Liver (tissue), 3 donors: ENCODE measurements around the gene TMC1.

Experiments used
- ATF3 ChIP-seq: IDR thresholded peaks from 2 replicates; pipeline ENCODE4 v1.6.1; 2016; ENCODE audit warnings: antibody characterized with exemption
- CTCF ChIP-seq: fragments of 150-350 bp; IDR thresholded peaks from 2 replicates; pipeline ENCODE4 v1.5.1; 2017; ENCODE audit warnings: improper control_type of control experiment, low read depth, low read length; ENCODE audit not compliant: missing input control
- GABPA ChIP-seq, 2 donors: IDR thresholded peaks in 1 of 2; conservative IDR thresholded peaks in 1 of 2; 2 replicates each; pipeline ENCODE4 v1.6.1; 2016; ENCODE audit warnings: antibody characterized with exemption in 2 of 2, mild to moderate bottlenecking in 1 of 2, moderate library complexity in 1 of 2
- RAD21 ChIP-seq, 2 donors: IDR thresholded peaks; 2 replicates each; pipeline ENCODE4 v1.6.1; 2016; ENCODE audit warnings: antibody characterized with exemption in 2 of 2, mild to moderate bottlenecking in 2 of 2
- RXRA ChIP-seq, 2 donors: IDR thresholded peaks; 2 replicates each; pipeline ENCODE4 v1.6.1; 2017 to 2018; ENCODE audit warnings: antibody characterized with exemption in 2 of 2, mild to moderate bottlenecking in 1 of 2
- SP1 ChIP-seq: IDR thresholded peaks from 2 replicates; pipeline ENCODE4 v1.6.1; 2018; ENCODE audit warnings: antibody characterized with exemption, mild to moderate bottlenecking
- TAF1 ChIP-seq: conservative IDR thresholded peaks from 2 replicates; pipeline ENCODE4 v1.6.1; 2016; ENCODE audit warnings: antibody characterized with exemption, mild to moderate bottlenecking
- YY1 ChIP-seq: IDR thresholded peaks from 2 replicates; pipeline ENCODE4 v1.6.1; 2016; ENCODE audit warnings: antibody characterized with exemption, mild to moderate bottlenecking
- ZBTB33 ChIP-seq: IDR thresholded peaks from 2 replicates; pipeline ENCODE4 v1.6.1; 2016; ENCODE audit warnings: antibody characterized with exemption
- TF ChIP-seq, protein P1 (sequence below): IDR thresholded peaks from 2 replicates; pipeline ENCODE4 v1.6.1; 2016; ENCODE audit warnings: antibody characterized with exemption, mild to moderate bottlenecking
- donor health status: healthy.
- donor health status: healthy.

- TF ChIP-seq CTCF (no peak), RAD21 (IDR thresholded peaks at IDR 0.05) (no peak), TAF1 (no peak), SP1 (no peak), YY1 (no peak), RXRA (IDR thresholded peaks at IDR 0.05) (no peak), GABPA (IDR thresholded peaks at IDR 0.05 in 1 of 2, conservative IDR thresholded peaks at IDR 0.05 in 1 of 2) (no peak), ZBTB33 (no peak), ATF3 (no peak)
- TF ChIP-seq, protein P1, sequence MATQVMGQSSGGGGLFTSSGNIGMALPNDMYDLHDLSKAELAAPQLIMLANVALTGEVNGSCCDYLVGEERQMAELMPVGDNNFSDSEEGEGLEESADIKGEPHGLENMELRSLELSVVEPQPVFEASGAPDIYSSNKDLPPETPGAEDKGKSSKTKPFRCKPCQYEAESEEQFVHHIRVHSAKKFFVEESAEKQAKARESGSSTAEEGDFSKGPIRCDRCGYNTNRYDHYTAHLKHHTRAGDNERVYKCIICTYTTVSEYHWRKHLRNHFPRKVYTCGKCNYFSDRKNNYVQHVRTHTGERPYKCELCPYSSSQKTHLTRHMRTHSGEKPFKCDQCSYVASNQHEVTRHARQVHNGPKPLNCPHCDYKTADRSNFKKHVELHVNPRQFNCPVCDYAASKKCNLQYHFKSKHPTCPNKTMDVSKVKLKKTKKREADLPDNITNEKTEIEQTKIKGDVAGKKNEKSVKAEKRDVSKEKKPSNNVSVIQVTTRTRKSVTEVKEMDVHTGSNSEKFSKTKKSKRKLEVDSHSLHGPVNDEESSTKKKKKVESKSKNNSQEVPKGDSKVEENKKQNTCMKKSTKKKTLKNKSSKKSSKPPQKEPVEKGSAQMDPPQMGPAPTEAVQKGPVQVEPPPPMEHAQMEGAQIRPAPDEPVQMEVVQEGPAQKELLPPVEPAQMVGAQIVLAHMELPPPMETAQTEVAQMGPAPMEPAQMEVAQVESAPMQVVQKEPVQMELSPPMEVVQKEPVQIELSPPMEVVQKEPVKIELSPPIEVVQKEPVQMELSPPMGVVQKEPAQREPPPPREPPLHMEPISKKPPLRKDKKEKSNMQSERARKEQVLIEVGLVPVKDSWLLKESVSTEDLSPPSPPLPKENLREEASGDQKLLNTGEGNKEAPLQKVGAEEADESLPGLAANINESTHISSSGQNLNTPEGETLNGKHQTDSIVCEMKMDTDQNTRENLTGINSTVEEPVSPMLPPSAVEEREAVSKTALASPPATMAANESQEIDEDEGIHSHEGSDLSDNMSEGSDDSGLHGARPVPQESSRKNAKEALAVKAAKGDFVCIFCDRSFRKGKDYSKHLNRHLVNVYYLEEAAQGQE = no peak
Observed at GRCh38 chr9:72599874-72600534, 78.6 kb downstream of the TMC1 start.
